ENCODE results near the gene STAT3.
A peak's percentile ranks its signal among the peaks of the same experiment; 100 is the strongest.
"Not testable (repeated sequence)": the region's sequence is repeated elsewhere in the genome, so short reads cannot be mapped to it uniquely, and the experiment has no call there.

STAT3 gene

GRCh38 chr17:42274253-42274542 is 114.0 kb downstream of the STAT3 start:
- DNase-seq, result no peak

GRCh38 chr17:42273474-42274252 is 114.6 kb downstream of the STAT3 start:
- peak; percentile 47 for DNase-seq

- DNase-seq, result no peak
These were observed 115.9 kb downstream of the STAT3 start for GRCh38 chr17:42272162-42272907.

GRCh38 chr17:42271779-42272035 is 116.5 kb downstream of the STAT3 start:
- DNase-seq, result no peak

GRCh38 chr17:42271006-42271778 is 117.0 kb downstream of the STAT3 start:
- DNase-seq, result no peak

- DNase-seq, result no peak
These were observed 117.6 kb downstream of the STAT3 start for GRCh38 chr17:42270596-42270995.

GRCh38 chr17:42270170-42270535 is 118.1 kb downstream of the STAT3 start:
- no peak for DNase-seq

- no peak for DNase-seq
These were observed 120.0 kb downstream of the STAT3 start for GRCh38 chr17:42268236-42268635.

GRCh38 chr17:42266918-42267766 is 121.1 kb downstream of the STAT3 start:
- DNase-seq, result peak; percentile 91

- no peak for DNase-seq
These were observed 121.8 kb downstream of the STAT3 start for GRCh38 chr17:42266462-42266861.

GRCh38 chr17:42264366-42264765 is 123.9 kb downstream of the STAT3 start:
- DNase-seq, result not testable (repeated sequence)

All from hematopoietic multipotent progenitor cell treated with erythropoietin and hydrocortisone succinate and interleukin-3 and kit ligand, for 6 days (in vitro differentiated cells).